Measurements from ENCODE around the gene MBOAT1.
A peak's percentile ranks its signal among the peaks of the same experiment; 100 is the strongest.

MBOAT1 gene

DNA sequence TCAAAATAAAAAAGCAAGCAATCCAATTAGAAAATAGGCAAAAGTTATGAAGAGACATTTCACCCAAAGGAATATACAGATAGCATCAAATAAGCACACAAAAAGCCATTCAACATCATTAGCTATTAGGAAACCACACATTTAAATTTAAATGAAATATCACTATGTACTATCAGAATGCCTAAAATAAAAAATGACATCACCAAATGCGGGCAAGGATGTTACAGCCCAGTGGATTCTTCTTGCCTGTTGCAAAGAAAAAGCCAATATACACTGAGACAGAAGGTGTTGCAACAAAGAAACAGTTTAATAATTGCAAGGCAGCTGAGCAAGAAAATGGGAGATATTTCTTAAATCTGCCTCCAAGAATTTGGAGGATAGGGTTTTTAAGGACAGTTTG, 31.0 kb upstream of the MBOAT1 start:
- H3K27me3 ChIP-seq (replicated peaks; ENCODE audit: control insufficient read depth, insufficient read depth, low read length) = no peaks in the 10 kb centered on the region
- H3K4me1 ChIP-seq (ENCODE audit: control insufficient read depth, insufficient read depth, low read length) = no peaks in the 10 kb centered on the region
- DNase-seq (ENCODE audit: low read depth) = no peak
- no peak overlapping the region for H3K9ac ChIP-seq (ENCODE audit: low read length)
- H3K36me3 ChIP-seq (ENCODE audit: control insufficient read depth, insufficient read depth, low read length, severe bottlenecking) = no peaks in the 10 kb centered on the region
- no peaks in the 10 kb centered on the region for H3K9me3 ChIP-seq (ENCODE audit: control insufficient read depth, low read length)
- no peak overlapping the region for H3K4me3 ChIP-seq (ENCODE audit: low read length)

DNA sequence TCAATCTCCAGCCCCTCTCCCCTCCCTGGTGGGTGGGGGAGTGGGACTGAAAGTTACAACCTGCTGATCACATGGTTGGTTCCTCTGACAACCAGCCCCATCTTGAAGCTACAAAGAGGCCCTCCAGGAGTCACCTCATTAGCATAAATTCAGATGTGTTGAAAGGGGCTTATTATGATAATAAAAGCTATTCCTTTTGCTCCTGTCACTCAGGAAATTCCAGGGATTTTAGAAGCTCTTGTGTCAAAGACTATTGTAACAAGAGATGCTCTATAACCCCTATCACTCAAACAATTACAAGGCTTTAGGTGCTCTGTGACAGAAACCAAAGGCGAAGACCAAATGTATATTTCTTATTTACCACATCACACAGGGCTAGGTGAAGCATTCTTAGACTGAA, 30.1 kb upstream of the MBOAT1 start:
- Histone ChIP-seq H3K4me3 (ENCODE audit: low read length) (no peak overlapping the region), H3K4me1 (ENCODE audit: control insufficient read depth, insufficient read depth, low read length) (no peaks in the 10 kb centered on the region), H3K36me3 (ENCODE audit: control insufficient read depth, insufficient read depth, low read length, severe bottlenecking) (no peaks in the 10 kb centered on the region), H3K27me3 (replicated peaks; ENCODE audit: control insufficient read depth, insufficient read depth, low read length) (no peaks in the 10 kb centered on the region), H3K9ac (ENCODE audit: low read length) (no peak overlapping the region), H3K9me3 (ENCODE audit: control insufficient read depth, low read length) (no peaks in the 10 kb centered on the region)
- DNase-seq (ENCODE audit: low read depth) = no peak

DNA sequence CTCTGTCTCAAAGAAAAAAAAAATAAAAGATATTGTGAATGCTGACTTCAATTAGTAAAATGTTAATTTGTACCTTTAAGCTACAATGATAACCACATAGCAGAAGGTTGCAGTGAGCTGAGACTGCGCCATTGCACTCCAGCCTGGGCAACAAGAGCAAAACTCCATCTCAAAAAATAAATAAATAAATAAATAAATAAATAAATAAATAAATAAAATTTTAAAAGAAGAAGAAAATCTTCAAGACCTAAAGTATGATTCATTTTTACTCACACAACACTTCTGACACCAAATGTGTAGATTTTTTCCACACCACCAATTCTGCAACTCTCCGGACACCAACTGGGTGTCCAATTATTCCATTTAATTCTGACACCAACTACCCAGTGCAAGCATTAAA, 28.8 kb upstream of the MBOAT1 start:
- no peaks in the 10 kb centered on the region for H3K36me3 ChIP-seq (ENCODE audit: control insufficient read depth, insufficient read depth, low read length, severe bottlenecking)
- H3K9ac ChIP-seq (ENCODE audit: low read length) = no peak overlapping the region
- no peaks in the 10 kb centered on the region for H3K27me3 ChIP-seq (replicated peaks; ENCODE audit: control insufficient read depth, insufficient read depth, low read length)
- no peak overlapping the region for H3K4me3 ChIP-seq (ENCODE audit: low read length)
- no peaks in the 10 kb centered on the region for H3K9me3 ChIP-seq (ENCODE audit: control insufficient read depth, low read length)
- no peaks in the 10 kb centered on the region for H3K4me1 ChIP-seq (ENCODE audit: control insufficient read depth, insufficient read depth, low read length)
- DNase-seq (ENCODE audit: low read depth) = no peak

DNA sequence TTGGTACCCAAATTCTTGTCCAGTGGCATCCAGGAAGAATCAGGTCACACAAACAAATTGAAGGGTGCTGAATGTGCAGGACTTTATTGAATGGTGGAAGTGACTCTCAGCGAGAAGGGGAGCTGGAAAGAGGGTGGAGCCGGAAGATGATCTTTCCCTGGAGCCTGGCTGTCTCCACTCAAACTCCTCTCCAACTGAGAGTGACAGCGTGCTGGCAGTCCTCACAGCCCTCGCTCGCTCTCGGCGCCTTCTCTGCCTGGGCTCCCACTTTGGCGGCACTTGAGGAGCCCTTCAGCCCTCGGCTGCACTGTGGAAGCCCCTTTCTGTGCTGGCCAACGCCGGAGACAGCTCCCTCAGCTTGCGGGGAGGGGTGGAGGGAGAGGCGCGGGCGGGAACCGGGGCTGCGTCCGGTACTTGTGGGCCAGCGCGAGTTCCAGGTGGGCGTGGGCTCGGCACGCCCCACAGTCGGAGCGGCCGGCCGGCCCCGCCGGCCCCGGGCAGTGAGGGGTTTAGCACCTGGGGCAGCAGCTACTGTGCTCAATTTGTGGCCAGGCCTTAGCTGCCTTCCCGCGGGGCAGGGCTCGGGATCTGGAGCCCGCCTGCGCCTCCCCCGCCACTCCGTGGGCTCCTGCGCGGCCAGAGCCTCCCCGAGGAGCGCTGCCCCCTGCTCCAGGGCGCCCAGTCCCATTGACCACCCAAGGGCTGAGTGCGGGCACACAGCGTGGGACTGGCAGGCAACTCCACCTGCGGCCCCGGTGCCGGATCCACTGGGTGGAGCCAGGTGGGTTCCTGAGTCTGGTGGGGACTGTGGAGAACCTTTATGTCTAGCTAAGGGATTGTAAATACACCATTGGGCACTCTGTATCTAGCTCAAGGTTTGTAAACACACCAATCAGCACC, 26.7 kb upstream of the MBOAT1 start:
- H3K9ac ChIP-seq (ENCODE audit: low read length) = no peak overlapping the region
- no peaks in the 10 kb centered on the region for H3K4me1 ChIP-seq (ENCODE audit: control insufficient read depth, insufficient read depth, low read length)
- no peaks in the 10 kb centered on the region for H3K9me3 ChIP-seq (ENCODE audit: control insufficient read depth, low read length)
- no peaks in the 10 kb centered on the region for H3K36me3 ChIP-seq (ENCODE audit: control insufficient read depth, insufficient read depth, low read length, severe bottlenecking)
- DNase-seq (ENCODE audit: low read depth) = no peak
- H3K4me3 ChIP-seq (ENCODE audit: low read length) = no peak overlapping the region
- H3K27me3 ChIP-seq (replicated peaks; ENCODE audit: control insufficient read depth, insufficient read depth, low read length) = no peaks in the 10 kb centered on the region

DNA sequence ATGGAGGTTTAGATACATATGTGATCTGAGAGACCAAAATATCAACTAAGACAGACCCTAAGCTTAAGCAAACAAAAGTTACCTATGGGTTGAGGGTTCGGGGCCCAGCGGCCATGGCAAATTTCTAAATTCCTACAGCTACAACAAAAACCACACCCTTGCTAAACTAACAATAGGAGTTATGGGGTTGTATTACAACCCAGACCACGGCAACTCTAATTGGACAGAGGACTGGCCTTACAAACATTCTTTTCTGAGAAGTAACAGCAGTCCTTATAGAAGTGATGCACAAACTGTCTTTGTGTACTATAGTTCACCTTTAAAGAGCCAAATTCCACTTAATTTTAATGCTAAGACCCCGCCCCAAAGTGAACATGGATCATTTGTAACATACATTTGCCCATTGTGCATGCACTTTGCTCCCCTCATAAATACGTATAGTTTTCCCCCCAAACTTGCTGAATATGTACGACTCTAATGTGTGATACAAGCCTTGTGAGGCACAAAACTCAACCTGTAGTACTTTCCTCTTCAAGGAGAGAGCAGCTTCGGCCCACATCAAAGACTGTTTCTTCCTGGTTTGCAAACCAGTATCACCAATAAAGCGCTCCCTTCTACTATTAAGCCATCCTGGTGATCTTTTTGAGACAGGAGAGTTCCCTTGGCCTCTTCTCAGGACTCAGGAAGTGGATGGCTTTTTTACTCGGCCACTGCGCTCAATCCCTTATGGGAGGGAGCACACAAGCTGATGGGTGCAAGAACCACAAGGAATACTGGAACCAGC, 25.6 kb upstream of the MBOAT1 start:
- Histone ChIP-seq H3K9me3 (ENCODE audit: control insufficient read depth, low read length) (no peaks in the 10 kb centered on the region), H3K27me3 (replicated peaks; ENCODE audit: control insufficient read depth, insufficient read depth, low read length) (no peaks in the 10 kb centered on the region), H3K9ac (ENCODE audit: low read length) (no peak overlapping the region), H3K36me3 (ENCODE audit: control insufficient read depth, insufficient read depth, low read length, severe bottlenecking) (no peaks in the 10 kb centered on the region), H3K4me1 (ENCODE audit: control insufficient read depth, insufficient read depth, low read length) (no peaks in the 10 kb centered on the region), H3K4me3 (ENCODE audit: low read length) (no peak overlapping the region)
- no peak for DNase-seq (ENCODE audit: low read depth)

DNA sequence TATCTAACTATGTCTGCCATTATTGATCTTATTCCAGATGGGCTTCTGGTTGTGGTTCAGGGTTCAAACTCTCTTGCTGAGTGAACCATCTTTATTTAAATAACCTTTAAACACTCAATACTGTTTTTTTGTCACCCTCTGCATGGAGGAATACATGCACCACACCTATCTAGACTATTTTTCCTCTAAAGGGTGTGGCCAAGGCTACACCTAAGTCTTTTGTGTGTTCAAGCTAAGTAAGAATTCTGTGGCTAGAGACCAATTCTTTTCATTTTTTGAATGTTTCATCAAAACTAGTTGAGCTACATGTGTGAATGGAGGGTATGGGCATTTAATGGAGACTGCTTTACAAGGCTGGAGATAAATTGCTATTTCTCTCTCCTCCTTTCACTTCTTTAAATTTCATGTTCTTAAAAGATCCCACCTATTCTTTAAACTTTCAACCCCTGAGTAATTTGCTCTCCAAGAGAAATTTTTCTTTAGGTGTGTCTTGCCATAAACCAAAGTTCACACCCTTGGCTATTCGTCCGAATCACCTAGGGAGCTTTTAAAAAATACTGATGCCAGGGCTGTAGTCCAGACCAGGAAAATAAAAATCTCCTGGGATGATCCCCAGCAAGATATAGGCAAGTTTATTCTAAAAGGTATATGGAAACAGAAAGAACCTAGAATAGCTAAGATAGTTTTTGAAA, 24.8 kb upstream of the MBOAT1 start:
- H3K9me3 ChIP-seq (ENCODE audit: control insufficient read depth, low read length) = no peaks in the 10 kb centered on the region
- H3K4me1 ChIP-seq (ENCODE audit: control insufficient read depth, insufficient read depth, low read length) = no peaks in the 10 kb centered on the region
- H3K4me3 ChIP-seq (ENCODE audit: low read length) = no peak overlapping the region
- H3K9ac ChIP-seq (ENCODE audit: low read length) = no peak overlapping the region
- DNase-seq (ENCODE audit: low read depth) = no peak
- H3K36me3 ChIP-seq (ENCODE audit: control insufficient read depth, insufficient read depth, low read length, severe bottlenecking) = no peaks in the 10 kb centered on the region
- no peaks in the 10 kb centered on the region for H3K27me3 ChIP-seq (replicated peaks; ENCODE audit: control insufficient read depth, insufficient read depth, low read length)

DNA sequence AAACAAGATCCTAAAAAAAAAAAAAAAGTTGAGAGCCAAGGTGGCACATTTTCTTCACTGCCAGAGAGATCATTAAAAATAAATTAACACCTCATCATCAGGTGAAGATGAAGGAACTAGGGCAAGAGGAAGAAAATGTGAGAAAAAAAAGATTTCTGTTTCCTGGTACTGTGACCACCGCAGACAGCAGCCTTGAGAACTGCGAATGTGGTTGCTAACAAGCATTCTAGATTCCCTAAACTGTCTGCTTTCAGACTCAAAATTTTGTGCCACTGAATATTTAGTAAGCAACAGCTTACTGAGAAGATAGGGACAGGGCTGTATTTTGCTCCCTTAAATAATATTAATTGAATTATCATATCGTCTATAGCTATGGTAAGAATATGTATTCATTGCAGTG, 24.1 kb upstream of the MBOAT1 start:
- DNase-seq (ENCODE audit: low read depth) = no peak
- Histone ChIP-seq H3K4me1 (ENCODE audit: control insufficient read depth, insufficient read depth, low read length) (no peaks in the 10 kb centered on the region), H3K9ac (ENCODE audit: low read length) (no peak overlapping the region), H3K9me3 (ENCODE audit: control insufficient read depth, low read length) (no peaks in the 10 kb centered on the region), H3K36me3 (ENCODE audit: control insufficient read depth, insufficient read depth, low read length, severe bottlenecking) (no peaks in the 10 kb centered on the region), H3K4me3 (ENCODE audit: low read length) (no peak overlapping the region), H3K27me3 (replicated peaks; ENCODE audit: control insufficient read depth, insufficient read depth, low read length) (no peaks in the 10 kb centered on the region)

DNA sequence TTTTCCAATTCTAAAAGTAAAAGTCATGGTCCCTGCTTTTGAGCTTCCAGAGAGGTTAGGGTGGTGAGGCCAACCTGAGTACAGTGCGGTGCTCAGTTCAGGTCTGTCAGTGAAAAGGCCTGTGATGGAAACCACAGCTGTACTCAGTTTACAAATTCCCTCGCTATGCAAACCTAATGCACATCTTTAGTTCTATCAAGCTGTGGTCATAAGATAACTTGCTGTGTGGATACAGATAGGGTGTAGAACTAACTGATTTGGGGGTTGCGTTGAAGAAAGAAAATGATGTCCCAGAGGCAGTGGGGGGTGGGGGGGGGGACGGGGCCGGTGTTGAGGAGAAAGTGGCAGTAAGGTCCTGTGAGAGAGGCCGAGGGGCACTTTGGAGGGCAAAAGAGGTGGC, 22.8 kb upstream of the MBOAT1 start:
- no peak overlapping the region for H3K4me3 ChIP-seq (ENCODE audit: low read length)
- DNase-seq (ENCODE audit: low read depth) = no peak
- no peaks in the 10 kb centered on the region for H3K36me3 ChIP-seq (ENCODE audit: control insufficient read depth, insufficient read depth, low read length, severe bottlenecking)
- no peak overlapping the region for H3K9ac ChIP-seq (ENCODE audit: low read length)
- H3K4me1 ChIP-seq (ENCODE audit: control insufficient read depth, insufficient read depth, low read length) = no peaks in the 10 kb centered on the region
- H3K9me3 ChIP-seq (ENCODE audit: control insufficient read depth, low read length) = no peaks in the 10 kb centered on the region
- H3K27me3 ChIP-seq (replicated peaks; ENCODE audit: control insufficient read depth, insufficient read depth, low read length) = no peaks in the 10 kb centered on the region

DNA sequence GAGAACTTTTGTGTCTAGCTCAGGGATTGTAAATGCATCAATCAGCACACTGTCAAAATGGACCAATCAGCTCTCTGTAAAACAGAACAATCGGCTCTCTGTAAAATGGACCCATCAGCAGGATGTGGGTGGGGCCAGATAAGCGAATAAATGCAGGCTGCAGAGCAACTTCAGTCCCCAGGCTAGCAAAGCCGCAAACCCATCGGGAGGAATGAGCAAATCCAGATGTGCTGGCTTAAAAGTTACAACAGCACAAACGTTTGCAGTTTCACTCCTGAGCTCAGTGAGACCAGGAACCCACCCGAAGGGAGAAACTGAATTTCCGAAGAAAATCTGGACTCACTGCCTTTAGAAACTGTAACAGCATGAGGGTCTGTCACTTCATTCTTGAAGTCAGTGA, 21.9 kb upstream of the MBOAT1 start:
- Histone ChIP-seq H3K27me3 (replicated peaks; ENCODE audit: control insufficient read depth, insufficient read depth, low read length) (no peaks in the 10 kb centered on the region), H3K9me3 (ENCODE audit: control insufficient read depth, low read length) (no peaks in the 10 kb centered on the region), H3K4me3 (ENCODE audit: low read length) (no peak overlapping the region), H3K9ac (ENCODE audit: low read length) (no peak overlapping the region), H3K36me3 (ENCODE audit: control insufficient read depth, insufficient read depth, low read length, severe bottlenecking) (no peaks in the 10 kb centered on the region), H3K4me1 (ENCODE audit: control insufficient read depth, insufficient read depth, low read length) (no peaks in the 10 kb centered on the region)
- DNase-seq (ENCODE audit: low read depth) = peak; percentile 50

DNA sequence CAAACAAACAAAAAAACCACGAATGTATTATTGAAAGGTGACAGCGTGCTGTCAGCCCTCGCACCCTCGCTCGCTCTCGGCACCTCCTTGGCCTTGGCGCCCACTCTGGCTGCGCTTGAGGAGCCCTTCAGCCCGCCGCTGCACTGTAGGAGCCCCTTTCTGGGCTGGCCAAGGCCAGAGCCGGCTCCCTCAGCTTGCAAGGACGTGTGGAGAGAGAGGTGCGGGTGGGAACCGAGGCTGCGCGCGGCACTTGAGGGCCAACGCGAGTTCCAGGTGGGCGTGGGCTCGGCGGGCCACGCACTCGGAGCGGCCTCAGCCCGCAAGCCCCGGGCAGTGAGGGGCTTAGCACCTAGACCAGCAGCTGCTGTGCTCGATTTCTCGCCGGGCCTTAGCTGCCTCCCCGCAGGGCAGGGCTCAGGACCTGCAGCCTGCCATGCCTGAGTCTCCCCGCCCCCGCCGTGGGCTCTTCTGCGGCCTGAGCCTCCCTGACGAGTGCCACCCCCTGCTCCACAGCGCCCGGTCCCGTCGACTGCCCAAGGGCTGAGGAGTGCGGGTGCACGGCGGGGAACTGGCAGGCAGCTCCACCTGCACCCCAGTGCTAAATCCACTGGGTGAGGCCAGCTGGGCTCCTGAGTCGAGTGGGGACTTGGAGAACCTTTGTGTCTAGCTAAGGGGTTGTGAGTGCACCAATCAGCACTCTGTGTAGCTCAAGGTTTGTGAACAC, 20.9 kb upstream of the MBOAT1 start:
- Histone ChIP-seq H3K9me3 (ENCODE audit: control insufficient read depth, low read length) (no peaks in the 10 kb centered on the region), H3K27me3 (replicated peaks; ENCODE audit: control insufficient read depth, insufficient read depth, low read length) (no peaks in the 10 kb centered on the region), H3K9ac (ENCODE audit: low read length) (no peak overlapping the region), H3K36me3 (ENCODE audit: control insufficient read depth, insufficient read depth, low read length, severe bottlenecking) (no peaks in the 10 kb centered on the region), H3K4me3 (ENCODE audit: low read length) (no peak overlapping the region), H3K4me1 (ENCODE audit: control insufficient read depth, insufficient read depth, low read length) (no peaks in the 10 kb centered on the region)
- no peak for DNase-seq (ENCODE audit: low read depth)

DNA sequence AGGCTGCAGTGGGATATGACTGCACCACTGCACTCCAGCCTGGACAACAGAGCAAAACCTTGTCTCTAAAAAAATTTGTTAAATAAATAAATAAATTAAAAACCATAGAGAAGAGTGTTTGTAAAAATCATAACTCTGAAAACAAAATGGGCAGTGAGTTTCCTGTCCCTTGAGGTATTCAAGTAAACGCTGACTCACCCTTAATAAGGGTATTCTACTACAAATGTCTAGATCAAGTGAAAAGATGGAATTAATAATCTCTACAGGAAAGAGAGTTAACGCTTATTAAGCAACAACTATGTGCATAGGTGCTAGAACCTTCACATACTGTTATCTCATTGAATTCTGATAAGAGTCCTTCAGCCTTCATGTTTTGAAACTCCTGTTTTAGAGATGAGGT, 19.9 kb upstream of the MBOAT1 start:
- no peak for DNase-seq (ENCODE audit: low read depth)
- no peaks in the 10 kb centered on the region for H3K9me3 ChIP-seq (ENCODE audit: control insufficient read depth, low read length)
- H3K4me1 ChIP-seq (ENCODE audit: control insufficient read depth, insufficient read depth, low read length) = no peaks in the 10 kb centered on the region
- H3K4me3 ChIP-seq (ENCODE audit: low read length) = no peak overlapping the region
- H3K9ac ChIP-seq (ENCODE audit: low read length) = no peak overlapping the region
- H3K27me3 ChIP-seq (replicated peaks; ENCODE audit: control insufficient read depth, insufficient read depth, low read length) = no peaks in the 10 kb centered on the region
- no peaks in the 10 kb centered on the region for H3K36me3 ChIP-seq (ENCODE audit: control insufficient read depth, insufficient read depth, low read length, severe bottlenecking)
